ENCODE measurements around the gene CUL3. TPM values are rescaled to one million over a fixed set of nuclear protein-coding genes. Genes with fewer than 3 reads are reported as not detected.
"Not testable (repeated sequence)": the region's sequence is repeated elsewhere in the genome, so short reads cannot be mapped to it uniquely, and the experiment has no call there.

The CUL3 gene
- total and polyA plus RNA-seq, 2 of the 13 experiments (the other 11 are each of a cell fraction or from before 2014, with no cell fraction given) = 33.2 to 62.3 TPM

DNA sequence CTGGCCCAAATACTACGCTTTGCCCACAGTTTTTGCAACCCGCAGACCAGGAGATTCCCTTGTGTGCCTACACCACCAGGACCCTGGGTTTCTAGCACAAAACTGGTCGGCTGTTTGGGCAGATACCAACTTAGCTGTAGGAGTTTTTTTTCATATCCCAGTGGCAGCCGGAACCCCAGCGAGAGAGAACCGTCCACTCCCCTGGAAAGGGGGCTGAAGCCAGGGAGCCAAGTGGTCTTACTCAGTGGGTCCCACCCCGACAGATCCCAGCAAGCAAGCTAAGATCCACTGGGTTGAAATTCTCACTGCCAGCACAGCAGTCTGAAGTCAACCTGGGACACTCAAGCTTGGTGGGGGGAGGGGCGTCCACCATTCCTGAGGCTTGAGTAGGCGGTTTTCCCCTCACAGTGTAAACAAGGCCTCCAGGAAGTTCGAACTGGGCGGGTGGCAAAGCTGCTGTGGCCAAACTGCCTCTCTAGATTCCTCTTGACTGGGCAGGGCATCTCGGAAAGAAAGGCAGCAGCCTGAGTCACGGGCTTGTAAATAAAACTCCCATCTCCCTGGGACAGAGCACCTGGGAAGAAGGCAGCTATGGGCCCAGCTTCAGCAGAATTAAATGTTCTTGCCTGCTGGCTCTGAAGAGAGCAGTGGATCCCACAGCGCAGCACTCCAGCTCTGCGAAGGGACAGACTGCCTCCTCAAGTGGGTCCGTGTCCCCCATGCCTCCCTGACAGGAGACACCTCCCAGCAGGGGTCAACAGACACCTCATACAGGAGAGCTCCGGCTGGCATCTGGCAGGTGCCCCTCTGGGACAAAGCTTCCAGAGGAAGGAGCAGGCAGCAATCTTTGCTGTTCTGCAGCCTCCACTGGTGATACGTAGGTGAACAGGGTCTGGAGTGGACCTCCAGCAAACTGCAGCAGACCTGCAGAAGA lies 99.8 kb downstream of the CUL3 start (continued):
- TF ChIP-seq, protein P1, sequence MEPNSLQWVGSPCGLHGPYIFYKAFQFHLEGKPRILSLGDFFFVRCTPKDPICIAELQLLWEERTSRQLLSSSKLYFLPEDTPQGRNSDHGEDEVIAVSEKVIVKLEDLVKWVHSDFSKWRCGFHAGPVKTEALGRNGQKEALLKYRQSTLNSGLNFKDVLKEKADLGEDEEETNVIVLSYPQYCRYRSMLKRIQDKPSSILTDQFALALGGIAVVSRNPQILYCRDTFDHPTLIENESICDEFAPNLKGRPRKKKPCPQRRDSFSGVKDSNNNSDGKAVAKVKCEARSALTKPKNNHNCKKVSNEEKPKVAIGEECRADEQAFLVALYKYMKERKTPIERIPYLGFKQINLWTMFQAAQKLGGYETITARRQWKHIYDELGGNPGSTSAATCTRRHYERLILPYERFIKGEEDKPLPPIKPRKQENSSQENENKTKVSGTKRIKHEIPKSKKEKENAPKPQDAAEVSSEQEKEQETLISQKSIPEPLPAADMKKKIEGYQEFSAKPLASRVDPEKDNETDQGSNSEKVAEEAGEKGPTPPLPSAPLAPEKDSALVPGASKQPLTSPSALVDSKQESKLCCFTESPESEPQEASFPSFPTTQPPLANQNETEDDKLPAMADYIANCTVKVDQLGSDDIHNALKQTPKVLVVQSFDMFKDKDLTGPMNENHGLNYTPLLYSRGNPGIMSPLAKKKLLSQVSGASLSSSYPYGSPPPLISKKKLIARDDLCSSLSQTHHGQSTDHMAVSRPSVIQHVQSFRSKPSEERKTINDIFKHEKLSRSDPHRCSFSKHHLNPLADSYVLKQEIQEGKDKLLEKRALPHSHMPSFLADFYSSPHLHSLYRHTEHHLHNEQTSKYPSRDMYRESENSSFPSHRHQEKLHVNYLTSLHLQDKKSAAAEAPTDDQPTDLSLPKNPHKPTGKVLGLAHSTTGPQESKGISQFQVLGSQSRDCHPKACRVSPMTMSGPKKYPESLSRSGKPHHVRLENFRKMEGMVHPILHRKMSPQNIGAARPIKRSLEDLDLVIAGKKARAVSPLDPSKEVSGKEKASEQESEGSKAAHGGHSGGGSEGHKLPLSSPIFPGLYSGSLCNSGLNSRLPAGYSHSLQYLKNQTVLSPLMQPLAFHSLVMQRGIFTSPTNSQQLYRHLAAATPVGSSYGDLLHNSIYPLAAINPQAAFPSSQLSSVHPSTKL (CRISPR knock-in tag; IDR thresholded peaks at IDR 0.05) = peak; percentile 94
- not testable (repeated sequence) for TF ChIP-seq LCORL (IDR thresholded peaks at IDR 0.05)
- TF ChIP-seq LCORL (CRISPR knock-in tag; IDR thresholded peaks at IDR 0.05) = 0 out of 2 replicates have a peak, but pooled peaks have one; percentile 11
- peak; percentile 63; the same call in 1 of the 2 replicates for TF ChIP-seq GATAD1 (CRISPR knock-in tag; IDR thresholded peaks at IDR 0.05)
- TF ChIP-seq, protein P2, sequence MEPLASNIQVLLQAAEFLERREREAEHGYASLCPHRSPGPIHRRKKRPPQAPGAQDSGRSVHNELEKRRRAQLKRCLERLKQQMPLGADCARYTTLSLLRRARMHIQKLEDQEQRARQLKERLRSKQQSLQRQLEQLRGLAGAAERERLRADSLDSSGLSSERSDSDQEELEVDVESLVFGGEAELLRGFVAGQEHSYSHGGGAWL (CRISPR knock-in tag; IDR thresholded peaks at IDR 0.05) = peak; percentile 43; the same call in 1 of the 2 replicates
- peak; percentile 71 for TF ChIP-seq RCOR2 (CRISPR knock-in tag; IDR thresholded peaks at IDR 0.05)
- peak; percentile 65 for TF ChIP-seq GABPB1 (CRISPR knock-in tag; IDR thresholded peaks at IDR 0.05)
- peak; percentile 48; the same call in 1 of the 2 replicates for TF ChIP-seq KDM1A (CRISPR knock-in tag; IDR thresholded peaks at IDR 0.05)
- 0 out of 2 replicates have a peak, but pooled peaks have one; percentile 29 for TF ChIP-seq FOXA1 (IDR thresholded peaks at IDR 0.05)
- TF ChIP-seq FOXA1 (CRISPR knock-in tag; IDR thresholded peaks at IDR 0.05) = peak; percentile 99
- TF ChIP-seq, protein P3, sequence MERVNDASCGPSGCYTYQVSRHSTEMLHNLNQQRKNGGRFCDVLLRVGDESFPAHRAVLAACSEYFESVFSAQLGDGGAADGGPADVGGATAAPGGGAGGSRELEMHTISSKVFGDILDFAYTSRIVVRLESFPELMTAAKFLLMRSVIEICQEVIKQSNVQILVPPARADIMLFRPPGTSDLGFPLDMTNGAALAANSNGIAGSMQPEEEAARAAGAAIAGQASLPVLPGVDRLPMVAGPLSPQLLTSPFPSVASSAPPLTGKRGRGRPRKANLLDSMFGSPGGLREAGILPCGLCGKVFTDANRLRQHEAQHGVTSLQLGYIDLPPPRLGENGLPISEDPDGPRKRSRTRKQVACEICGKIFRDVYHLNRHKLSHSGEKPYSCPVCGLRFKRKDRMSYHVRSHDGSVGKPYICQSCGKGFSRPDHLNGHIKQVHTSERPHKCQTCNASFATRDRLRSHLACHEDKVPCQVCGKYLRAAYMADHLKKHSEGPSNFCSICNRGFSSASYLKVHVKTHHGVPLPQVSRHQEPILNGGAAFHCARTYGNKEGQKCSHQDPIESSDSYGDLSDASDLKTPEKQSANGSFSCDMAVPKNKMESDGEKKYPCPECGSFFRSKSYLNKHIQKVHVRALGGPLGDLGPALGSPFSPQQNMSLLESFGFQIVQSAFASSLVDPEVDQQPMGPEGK (CRISPR knock-in tag; IDR thresholded peaks at IDR 0.05) = peak; percentile 80
- peak; percentile 77; the same call in 1 of the 2 replicates for TF ChIP-seq MTA1 (CRISPR knock-in tag; IDR thresholded peaks at IDR 0.05; ENCODE audit: borderline replicate concordance)
- peak; percentile 38; the same call in 1 of the 2 replicates for TF ChIP-seq ZBTB7B (CRISPR knock-in tag; IDR thresholded peaks at IDR 0.05)
- TF ChIP-seq GATAD2A (CRISPR knock-in tag; IDR thresholded peaks at IDR 0.05) = peak; percentile 89
- TF ChIP-seq KAT8 (CRISPR knock-in tag; IDR thresholded peaks at IDR 0.05) = peak; percentile 58; the same call in 1 of the 2 replicates
- peak; percentile 92 for TF ChIP-seq JUNB (CRISPR knock-in tag; IDR thresholded peaks at IDR 0.05; ENCODE audit: borderline replicate concordance)
- TF ChIP-seq ZNF644 (CRISPR knock-in tag; IDR thresholded peaks at IDR 0.05; ENCODE audit: low read depth) = peak; percentile 84
- TF ChIP-seq, protein P4, sequence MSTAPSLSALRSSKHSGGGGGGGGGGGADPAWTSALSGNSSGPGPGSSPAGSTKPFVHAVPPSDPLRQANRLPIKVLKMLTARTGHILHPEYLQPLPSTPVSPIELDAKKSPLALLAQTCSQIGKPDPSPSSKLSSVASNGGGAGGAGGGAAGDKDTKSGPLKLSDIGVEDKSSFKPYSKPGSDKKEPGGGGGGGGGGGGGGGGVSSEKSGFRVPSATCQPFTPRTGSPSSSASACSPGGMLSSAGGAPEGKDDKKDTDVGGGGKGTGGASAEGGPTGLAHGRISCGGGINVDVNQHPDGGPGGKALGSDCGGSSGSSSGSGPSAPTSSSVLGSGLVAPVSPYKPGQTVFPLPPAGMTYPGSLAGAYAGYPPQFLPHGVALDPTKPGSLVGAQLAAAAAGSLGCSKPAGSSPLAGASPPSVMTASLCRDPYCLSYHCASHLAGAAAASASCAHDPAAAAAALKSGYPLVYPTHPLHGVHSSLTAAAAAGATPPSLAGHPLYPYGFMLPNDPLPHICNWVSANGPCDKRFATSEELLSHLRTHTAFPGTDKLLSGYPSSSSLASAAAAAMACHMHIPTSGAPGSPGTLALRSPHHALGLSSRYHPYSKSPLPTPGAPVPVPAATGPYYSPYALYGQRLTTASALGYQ (CRISPR knock-in tag; IDR thresholded peaks at IDR 0.05) = 0 out of 2 replicates have a peak, but pooled peaks have one; percentile 29
- peak; percentile 95 for TF ChIP-seq ZMYM4 (CRISPR knock-in tag; IDR thresholded peaks at IDR 0.05)
- TF ChIP-seq CHD2 (IDR thresholded peaks at IDR 0.05; ENCODE audit: low read depth, low read length) = 0 out of 2 replicates have a peak, but pooled peaks have one; percentile 26
